Stimulated activated CD4-positive, alpha-beta T cell treated with anti-CD3 and anti-CD28 coated beads, TNF-alpha, amount 100 ng/mL, for 1 hour (primary cell): ENCODE measurements around the gene MEGF6.
"Not testable (repeated sequence)": the region's sequence is repeated elsewhere in the genome, so short reads cannot be mapped to it uniquely, and the experiment has no call there.

Source experiments
- DNase-seq, 3 donors: peaks; one replicate each; pipeline ENCODE4 v3.0.0-alpha.2; 2020; ENCODE audit warnings: low read depth in 3 of 3, low spot score in 1 of 3

Gene MEGF6

DNA sequence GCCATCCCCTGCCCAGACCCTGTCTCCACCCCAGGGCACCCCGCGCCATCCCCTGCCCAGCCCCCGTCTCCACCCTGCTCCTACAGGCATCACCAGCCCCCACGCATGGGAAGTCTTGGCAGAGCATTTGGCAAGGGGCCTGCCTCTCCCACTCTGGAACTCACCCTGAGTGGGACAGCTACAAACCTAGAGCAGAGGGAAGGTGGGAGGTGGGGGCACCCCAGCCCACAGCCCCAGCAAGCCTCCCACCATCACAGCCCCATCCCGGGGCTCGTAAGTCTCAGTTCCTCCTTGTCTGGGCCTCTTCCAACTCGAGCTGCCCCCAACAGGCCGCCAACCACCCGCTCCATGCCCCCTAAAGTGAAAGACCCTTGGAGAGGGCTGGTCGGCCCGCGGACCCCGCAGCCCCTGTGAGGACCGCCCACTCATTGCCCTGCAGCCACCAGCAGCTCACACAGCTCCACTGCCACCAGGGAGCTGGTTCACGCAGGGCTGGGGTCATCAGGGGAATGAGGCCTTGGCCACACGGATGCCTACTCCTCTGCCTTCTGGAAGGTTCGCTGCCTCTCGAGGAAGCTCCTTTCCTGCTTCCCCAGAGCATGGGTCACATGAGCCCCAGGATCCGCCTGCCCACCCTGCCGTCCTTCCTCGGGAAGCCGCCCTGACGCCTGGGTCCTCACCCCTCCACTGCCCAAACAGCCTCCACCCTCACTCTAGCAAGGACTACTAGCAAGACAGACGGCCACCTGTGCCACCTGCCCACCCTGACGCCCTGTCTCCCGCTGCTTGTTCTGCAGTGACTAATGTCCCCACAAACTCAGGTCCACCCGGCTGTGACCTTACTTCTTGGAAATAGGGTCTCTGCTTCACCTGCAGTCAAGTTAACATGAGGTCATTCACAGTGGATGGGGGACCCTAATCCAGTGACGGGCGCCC is 14.4 kb downstream of the MEGF6 start:
- DNase-seq: no peak

- DNase-seq: no peak
Observed at GRCh38 chr1:3595949-3596348, 15.4 kb downstream of the MEGF6 start.

- no peak for DNase-seq
Observed at GRCh38 chr1:3594706-3595377, 16.5 kb downstream of the MEGF6 start.

DNA sequence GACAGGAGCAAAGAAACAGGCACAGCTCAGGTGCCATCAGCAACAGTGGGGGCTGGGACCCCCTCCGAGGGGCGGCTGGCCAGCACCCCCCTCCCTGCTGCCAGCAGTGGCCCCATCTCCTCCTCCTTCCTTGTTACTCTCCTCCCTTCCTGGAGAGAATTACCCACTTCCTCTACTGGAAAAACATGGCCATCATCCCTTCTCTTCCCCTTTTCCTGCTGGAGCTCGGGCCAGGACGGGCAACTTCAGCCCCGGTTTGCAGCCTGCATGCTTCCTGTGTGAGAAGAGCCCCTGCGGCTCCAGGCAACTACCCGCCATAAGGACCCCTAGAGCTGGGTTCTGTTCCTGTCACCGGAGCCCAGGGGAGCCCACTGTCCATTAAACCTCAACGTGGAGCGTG is 17.6 kb downstream of the MEGF6 start:
- DNase-seq: no peak

GRCh38 chr1:3593334-3593733 is 18.0 kb downstream of the MEGF6 start:
- no peak for DNase-seq

GRCh38 chr1:3590951-3591865 is 20.1 kb downstream of the MEGF6 start:
- DNase-seq: no peak

GRCh38 chr1:3590139-3590763 is 21.1 kb downstream of the MEGF6 start:
- DNase-seq: no peak

- no peak for DNase-seq
Observed at GRCh38 chr1:3588395-3588794, 22.9 kb downstream of the MEGF6 start.

DNA sequence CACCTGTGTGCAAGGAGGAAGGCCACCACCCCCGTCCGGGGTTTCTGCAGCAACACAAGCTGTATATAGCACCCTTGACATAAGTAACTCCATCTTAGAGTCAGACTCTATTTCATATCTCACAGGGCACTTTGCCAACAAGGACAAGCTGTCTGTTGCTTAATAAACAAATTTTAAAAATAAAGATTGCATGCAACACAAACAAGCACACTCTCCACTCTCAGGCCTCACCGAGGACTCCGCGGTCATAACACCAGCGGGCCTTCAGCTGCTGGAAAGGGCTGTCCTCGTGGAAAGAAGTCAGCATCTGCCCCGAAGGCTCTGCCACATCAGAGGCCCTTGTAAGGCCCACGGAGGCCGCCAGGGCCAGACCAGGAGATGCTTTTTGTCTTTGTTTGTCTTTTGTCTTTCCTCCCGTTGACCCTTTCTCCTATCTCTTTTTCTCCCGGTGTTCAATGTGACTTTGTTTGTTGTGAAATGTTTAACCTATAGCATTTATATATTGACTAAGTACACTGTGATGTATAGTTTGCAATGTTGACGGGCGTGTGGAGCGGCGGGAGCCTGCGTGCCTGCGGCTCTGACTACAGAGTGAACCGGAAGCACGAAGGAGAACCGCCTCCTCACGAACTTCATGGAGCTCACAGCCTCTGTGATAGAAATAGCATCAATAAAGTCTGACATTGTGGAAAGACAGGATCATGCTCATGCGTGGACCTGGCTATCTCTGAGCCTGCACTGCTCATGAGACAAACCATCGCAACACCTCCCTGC is 24.1 kb downstream of the MEGF6 start:
- no peak for DNase-seq

DNA sequence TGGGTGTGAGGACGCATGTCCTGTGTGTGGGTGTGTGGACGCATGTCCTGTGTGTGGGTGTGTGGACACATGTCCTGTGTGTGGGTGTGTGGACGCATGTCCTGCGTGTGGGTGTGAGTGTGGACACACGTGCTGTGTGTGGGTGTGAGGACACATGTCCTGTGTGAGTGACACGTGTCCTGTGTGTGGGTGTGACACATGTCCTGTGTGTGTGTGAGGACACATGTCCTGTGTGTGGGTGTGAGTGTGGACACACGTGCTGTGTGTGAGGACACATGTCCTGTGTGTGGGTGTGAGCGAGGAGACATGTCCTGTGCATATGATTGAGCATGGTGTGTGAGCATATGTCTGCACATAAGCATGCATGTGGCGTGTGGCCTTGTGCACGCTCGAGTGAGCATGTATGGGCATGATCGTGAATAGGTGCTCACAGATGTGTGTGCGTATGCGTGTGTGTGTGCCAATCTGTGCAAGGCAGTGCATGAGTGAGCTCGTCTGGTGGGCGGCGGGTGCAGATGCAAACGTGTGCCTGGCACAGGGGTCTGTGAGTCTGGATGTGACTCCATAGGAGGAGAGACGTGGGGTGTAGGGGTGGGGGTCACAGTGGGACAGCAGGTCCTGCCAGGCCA is 25.3 kb downstream of the MEGF6 start:
- no peak for DNase-seq

GRCh38 chr1:3585353-3585868 is 25.9 kb downstream of the MEGF6 start:
- not testable (repeated sequence) for DNase-seq

- no peak for DNase-seq
Observed at GRCh38 chr1:3584915-3585314, 26.4 kb downstream of the MEGF6 start.

- DNase-seq: not testable (repeated sequence)
Observed at GRCh38 chr1:3583751-3584150, 27.6 kb downstream of the MEGF6 start.

DNA sequence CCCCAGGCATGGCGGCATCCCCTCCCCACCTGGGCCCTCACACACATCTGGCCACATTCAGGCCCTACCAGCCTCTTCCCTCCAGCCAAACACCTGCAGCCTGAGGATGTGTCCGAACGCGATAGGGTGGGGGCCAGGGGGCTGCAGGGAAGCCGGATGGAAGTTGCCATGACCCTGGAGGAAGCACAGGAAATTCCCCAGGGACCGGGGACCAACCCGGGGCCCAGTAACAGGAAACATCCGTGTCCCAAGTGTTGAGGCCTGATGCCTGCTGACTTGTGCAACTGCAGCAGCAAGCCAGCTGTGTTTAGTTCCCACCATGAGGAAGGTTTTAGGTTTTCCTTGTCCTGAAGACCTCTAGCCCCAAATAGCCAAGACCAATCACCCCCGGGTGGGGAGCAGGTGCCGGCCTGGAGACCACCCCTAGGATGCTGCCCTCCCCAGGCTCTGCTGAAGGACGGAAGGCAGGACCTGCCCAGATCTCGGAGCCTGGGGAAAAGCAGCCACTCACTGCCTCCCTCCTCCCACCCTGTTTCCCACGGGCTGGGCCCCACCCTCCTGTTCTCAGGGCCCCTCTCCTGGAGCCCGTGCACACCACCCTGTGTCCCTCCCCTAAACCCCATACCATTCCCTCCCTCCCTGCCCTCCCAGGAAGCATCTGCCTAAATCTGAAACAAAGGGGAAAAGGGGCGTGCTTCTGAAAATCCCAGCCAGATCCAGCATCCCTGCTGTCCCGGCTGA is 29.8 kb downstream of the MEGF6 start:
- no peak for DNase-seq

GRCh38 chr1:3580231-3580630 is 31.1 kb downstream of the MEGF6 start:
- DNase-seq: no peak

DNA sequence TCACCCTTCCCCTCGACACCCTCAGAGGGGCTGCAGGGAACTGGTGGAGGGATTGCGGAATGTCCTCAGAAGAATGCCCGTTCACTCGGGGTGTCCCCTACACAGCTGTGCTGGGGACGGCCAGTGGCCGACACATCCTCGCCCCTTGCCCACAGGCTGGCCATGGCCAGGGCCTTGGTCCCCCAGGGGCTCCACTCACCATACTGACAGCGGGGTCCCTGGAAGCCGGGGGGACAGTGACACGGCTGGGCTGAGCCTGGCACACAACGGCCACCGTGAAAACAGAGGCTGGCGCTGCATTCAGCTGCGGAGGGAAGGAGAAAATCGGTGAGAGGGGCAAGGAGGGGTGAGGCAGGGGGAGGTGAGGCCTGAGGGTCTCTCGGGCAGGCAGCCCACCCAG is 31.7 kb downstream of the MEGF6 start:
- DNase-seq: no peak

DNA sequence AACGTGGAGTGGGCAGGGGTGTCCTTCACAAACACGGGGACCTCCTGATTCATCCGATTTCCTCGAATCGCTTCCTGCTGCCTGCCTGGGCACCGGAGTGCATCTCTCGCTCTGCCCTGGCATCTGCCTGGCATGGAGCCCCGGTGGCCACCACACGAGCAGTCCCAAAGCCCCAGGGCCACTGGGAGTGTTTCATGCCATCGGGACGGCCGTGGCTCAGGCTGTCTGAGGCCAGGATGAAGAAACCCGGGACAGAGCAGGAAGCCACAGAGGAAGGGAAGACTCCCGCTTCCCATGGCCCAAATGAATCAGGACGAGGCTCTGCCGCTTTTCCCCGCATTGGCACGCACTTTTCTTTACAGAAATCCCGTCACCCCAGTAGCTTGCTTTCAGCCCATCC is 32.4 kb downstream of the MEGF6 start:
- DNase-seq: no peak

DNA sequence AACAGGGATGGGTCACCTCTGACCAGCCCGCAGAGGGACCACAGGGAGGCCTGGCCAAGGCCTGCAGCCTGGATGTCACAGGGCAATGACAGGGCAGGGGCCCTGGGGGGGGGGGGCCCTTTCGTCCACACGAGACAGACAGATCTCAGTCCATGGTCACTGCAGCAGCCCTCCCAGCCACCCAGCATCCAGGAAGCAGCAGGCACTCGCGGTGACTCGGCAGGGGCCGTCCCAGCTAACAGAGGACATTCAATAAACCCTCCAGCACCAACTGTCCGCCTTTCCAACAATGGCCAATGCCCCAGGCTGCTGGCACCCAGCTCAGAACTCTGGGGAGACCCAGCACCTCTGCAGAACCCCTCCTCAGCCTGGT is 32.9 kb downstream of the MEGF6 start:
- DNase-seq: no peak
